Subcutaneous adipose tissue (tissue), 4 donors: Measurements from ENCODE around the gene GNS. TPM values are rescaled to one million over a fixed set of nuclear protein-coding genes. Genes with fewer than 3 reads are reported as not detected.

ENCODE experiments used
- CTCF ChIP-seq: fragments of 450-650 bp; IDR thresholded peaks from one replicate; pipeline ENCODE4 v1.5.1; 2016; ENCODE audit warnings: low read depth, mild to moderate bottlenecking, control low read depth, antibody characterized with exemption, moderate library complexity
- total RNA-seq, 4 donors: library from RNA; depleted of rRNA; stranded (reverse); fragments of >200 nt; gene quantifications; one replicate each; pipeline ENCODE4 v1.1.0, GENCODE V29; 2016

GNS gene
- 100 to 1,000 TPM; 143 to 384 (median 184) TPM for total RNA-seq

GRCh38 chr12:64759035-64759894 lies at the start of gene GNS:
Gene GNS, minus strand, starts transcription at chr12:64759406. Its CDS starts 130 bp downstream, at chr12:64759276.
- TF ChIP-seq CTCF = no peak

GRCh38 chr12:64808110-64808509 lies 48.9 kb upstream of the GNS start:
- no peak for TF ChIP-seq CTCF

GRCh38 chr12:64806593-64807460 lies 47.6 kb upstream of the GNS start:
- no peak for TF ChIP-seq CTCF

- TF ChIP-seq CTCF = no peak
Measured at GRCh38 chr12:64806173-64806572, 47.0 kb upstream of the GNS start.

- no peak for TF ChIP-seq CTCF
Measured at GRCh38 chr12:64801381-64801780, 42.2 kb upstream of the GNS start.

GRCh38 chr12:64800640-64801039 lies 41.4 kb upstream of the GNS start:
- TF ChIP-seq CTCF = no peak

- no peak for TF ChIP-seq CTCF
Measured at GRCh38 chr12:64798165-64798564, 39.0 kb upstream of the GNS start.
